Caco-2 (cell line): Measurements from ENCODE around the gene UGT1A9. TPM values are rescaled to one million over a fixed set of nuclear protein-coding genes. Genes with fewer than 3 reads are reported as not detected.

Source experiments
- BruUV-seq: library from RNA; stranded (reverse); fragments of 400-500 nt; replicated peaks from 2 replicates; lab custom pipeline; 2021; lab: Mats Ljungman, UMichigan
- CTCF ChIA-PET: fragments of 300-600 bp; sonication (Branson Sonifier 250); formaldehyde crosslinking; loops from one replicate; lab custom pipeline; 2022; ENCODE audit warnings: antibody characterized with exemption; lab: Charles Lee
- POLR2A ChIA-PET: fragments of 300-600 bp; sonication (Branson Sonifier 250); formaldehyde crosslinking; loops from one replicate; lab custom pipeline; 2022; ENCODE audit warnings: antibody characterized with exemption; lab: Charles Lee
- DNase-seq, 2 experiments: peaks; one replicate each; pipeline versions ENCODE4 v3.0.0 to v3.0.0-alpha.2; 2020 to 2022
- H3K27me3 ChIP-seq: replicated peaks from 2 replicates; pipeline ENCODE4 v1.6.0; 2011; ENCODE audit warnings: low read length; ENCODE audit not compliant: control insufficient read depth, insufficient read depth
- H3K36me3 ChIP-seq: 2 replicates; pipeline ENCODE4 v1.5.1; 2011; ENCODE audit warnings: low read length; ENCODE audit not compliant: control insufficient read depth, insufficient read depth
- H3K4me1 ChIP-seq: fragments of 250-450 bp; sonication (Bioruptor Pico); 2 replicates; pipeline ENCODE4 v1.5.1; 2020; ENCODE audit warnings: mild to moderate bottlenecking
- H3K4me3 ChIP-seq: 2 replicates; pipeline ENCODE4 v1.5.1; 2011; ENCODE audit warnings: low read depth, mild to moderate bottlenecking, control low read depth, low read length
- H3K9me3 ChIP-seq: fragments of 250-450 bp; sonication (Bioruptor Pico); 2 replicates; pipeline ENCODE4 v1.5.1; 2020; ENCODE audit warnings: mild to moderate bottlenecking, moderate library complexity
- H3K27ac Mint-ChIP-seq: one replicate; pipeline ENCODE4 v1.8.0; 2022; ENCODE audit warnings: mixed read lengths; ENCODE audit not compliant: unreplicated experiment
- H3K27me3 Mint-ChIP-seq: one replicate; pipeline ENCODE4 v1.8.0; 2022; ENCODE audit warnings: mixed read lengths; ENCODE audit not compliant: insufficient read depth, unreplicated experiment
- H3K36me3 Mint-ChIP-seq: one replicate; pipeline ENCODE4 v1.8.0; 2022; ENCODE audit warnings: mild to moderate bottlenecking, mixed read lengths; ENCODE audit not compliant: insufficient read depth, unreplicated experiment
- H3K4me1 Mint-ChIP-seq: one replicate; pipeline ENCODE4 v1.8.0; 2022; ENCODE audit warnings: low read depth, mixed read lengths; ENCODE audit not compliant: unreplicated experiment
- H3K4me3 Mint-ChIP-seq: one replicate; pipeline ENCODE4 v1.8.0; 2022; ENCODE audit warnings: mild to moderate bottlenecking, moderate library complexity, mixed read lengths; ENCODE audit not compliant: unreplicated experiment
- H3K9me3 Mint-ChIP-seq: one replicate; pipeline ENCODE4 v1.8.0; 2022; ENCODE audit warnings: mixed read lengths; ENCODE audit not compliant: unreplicated experiment
- intact Hi-C: fragments of 100-400 bp; cut with micrococcal nuclease; formaldehyde crosslinking; loops from one replicate; pipeline ENCODE4 v1.10.0; 2022; ENCODE audit not compliant: unreplicated experiment
- total RNA-seq: library from RNA; stranded (reverse); gene quantifications from 2 replicates; pipeline ENCODE4 v1.2.3, GENCODE V29; 2022
- TF ChIP-seq, protein P1 (sequence below), 2 experiments: fragments of 200-600 bp in 1 of 2; IDR thresholded peaks; 1 replicate in 1 of 2; 2 replicates in 1 of 2; pipeline versions ENCODE4 v1.5.1 to v1.8.0; 2011 to 2022; ENCODE audit warnings: antibody characterized with exemption in 1 of 2, control low read depth in 1 of 2, inconsistent platforms in 1 of 2, low read depth in 1 of 2, low read length in 1 of 2, mild to moderate bottlenecking in 1 of 2, moderate library complexity in 1 of 2; ENCODE audit not compliant: insufficient read depth in 1 of 2, severe bottlenecking in 1 of 2, unreplicated experiment in 1 of 2

Gene UGT1A9
- total RNA-seq, 1 experiment from 2014 or later: 0.20 TPM

DNA sequence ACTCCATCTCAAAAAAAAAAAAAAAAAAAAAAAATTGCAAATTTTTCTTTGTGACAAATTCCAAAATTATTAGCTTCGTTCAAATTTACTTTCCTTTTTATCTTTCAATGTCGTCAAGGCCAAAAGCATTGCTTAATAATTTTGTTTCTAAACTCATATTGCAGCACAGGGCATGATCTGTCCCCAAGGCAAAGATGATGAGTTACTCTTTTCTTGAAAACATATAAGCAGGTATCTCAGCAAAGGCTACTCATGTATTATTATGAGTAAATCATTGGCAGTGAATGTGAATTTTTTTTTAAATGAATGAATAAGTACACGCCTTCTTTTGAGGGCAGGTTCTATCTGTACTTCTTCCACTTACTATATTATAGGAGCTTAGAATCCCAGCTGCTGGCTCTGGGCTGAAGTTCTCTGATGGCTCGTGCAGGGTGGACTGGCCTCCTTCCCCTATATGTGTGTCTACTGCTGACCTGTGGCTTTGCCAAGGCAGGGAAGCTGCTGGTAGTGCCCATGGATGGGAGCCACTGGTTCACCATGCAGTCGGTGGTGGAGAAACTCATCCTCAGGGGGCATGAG is 9.9 kb downstream of the UGT1A9 start, which contains the start of gene UGT1A7:
Gene UGT1A7, plus strand, starts transcription at position 381 of the 579 bp plus-strand sequence. Its CDS starts 37 bp downstream, at position 418.
- POLR2A ChIA-PET: no interaction called here

DNA sequence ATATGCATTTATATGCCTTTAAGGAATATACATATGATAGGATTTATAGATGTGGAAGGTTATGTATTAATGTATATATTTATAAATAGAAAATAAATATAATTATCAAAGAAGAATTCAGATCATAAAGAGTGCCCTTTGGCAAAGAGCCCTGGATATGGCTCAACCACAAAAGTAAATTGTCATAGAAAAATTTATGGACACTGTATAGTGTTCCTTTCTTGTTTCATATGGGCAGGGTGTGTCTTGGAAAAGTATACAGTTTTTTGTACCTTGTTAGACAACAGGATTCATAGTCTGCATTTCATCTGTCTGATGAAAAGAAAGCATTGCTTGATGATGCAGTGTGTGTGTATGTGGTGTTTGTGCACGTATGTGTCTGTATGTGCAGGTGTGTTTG is 12.9 kb downstream of the UGT1A9 start:
- Mint-ChIP-seq H3K27me3 (no peaks in the 10 kb centered on the region), H3K36me3 (no peaks in the 10 kb centered on the region), H3K9me3 (no peaks in the 10 kb centered on the region), H3K4me1 (no peaks in the 10 kb centered on the region), H3K27ac (no peak overlapping the region), H3K4me3 (no peak overlapping the region)
- Histone ChIP-seq H3K36me3 (no peaks in the 10 kb centered on the region), H3K27me3 (no peaks in the 10 kb centered on the region), H3K4me3 (no peak overlapping the region), H3K9me3 (no peaks in the 10 kb centered on the region), H3K4me1 (peaks cover 7% of the 10 kb centered on the region; the same call in 1 of the 2 replicates)
- no peak for DNase-seq
- BruUV-seq: no TSS peak
- TF ChIP-seq, protein P1, sequence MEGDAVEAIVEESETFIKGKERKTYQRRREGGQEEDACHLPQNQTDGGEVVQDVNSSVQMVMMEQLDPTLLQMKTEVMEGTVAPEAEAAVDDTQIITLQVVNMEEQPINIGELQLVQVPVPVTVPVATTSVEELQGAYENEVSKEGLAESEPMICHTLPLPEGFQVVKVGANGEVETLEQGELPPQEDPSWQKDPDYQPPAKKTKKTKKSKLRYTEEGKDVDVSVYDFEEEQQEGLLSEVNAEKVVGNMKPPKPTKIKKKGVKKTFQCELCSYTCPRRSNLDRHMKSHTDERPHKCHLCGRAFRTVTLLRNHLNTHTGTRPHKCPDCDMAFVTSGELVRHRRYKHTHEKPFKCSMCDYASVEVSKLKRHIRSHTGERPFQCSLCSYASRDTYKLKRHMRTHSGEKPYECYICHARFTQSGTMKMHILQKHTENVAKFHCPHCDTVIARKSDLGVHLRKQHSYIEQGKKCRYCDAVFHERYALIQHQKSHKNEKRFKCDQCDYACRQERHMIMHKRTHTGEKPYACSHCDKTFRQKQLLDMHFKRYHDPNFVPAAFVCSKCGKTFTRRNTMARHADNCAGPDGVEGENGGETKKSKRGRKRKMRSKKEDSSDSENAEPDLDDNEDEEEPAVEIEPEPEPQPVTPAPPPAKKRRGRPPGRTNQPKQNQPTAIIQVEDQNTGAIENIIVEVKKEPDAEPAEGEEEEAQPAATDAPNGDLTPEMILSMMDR (IDR thresholded peaks at IDR 0.05; ENCODE audit: insufficient read depth in 1 of 2, low read depth in 1 of 2, low read length in 1 of 2, severe bottlenecking in 1 of 2, unreplicated experiment in 1 of 2): no peak
- ChIA-PET CTCF (no interaction called here), POLR2A (no interaction called here)
- intact Hi-C loops: loop anchor here (1.0 kb wide), 1 partner anchor 9 kb away; no protein-coding TSS in a partner anchor

More for the DNA sequence above, 9.9 kb downstream of the UGT1A9 start, which contains the start of gene UGT1A7:
- H3K4me3 Mint-ChIP-seq: no peak within 1 kb of the TSS
- TF ChIP-seq, protein P1 (IDR thresholded peaks at IDR 0.05; ENCODE audit: insufficient read depth in 1 of 2, low read depth in 1 of 2, low read length in 1 of 2, severe bottlenecking in 1 of 2, unreplicated experiment in 1 of 2): no peak
- H3K4me1 Mint-ChIP-seq: no peaks in the 10 kb centered on the region
- H3K36me3 Mint-ChIP-seq: no peaks in the 10 kb centered on the region
- H3K27ac Mint-ChIP-seq: no peak within 1 kb of the TSS
- CTCF ChIA-PET: no interaction called here
- no peaks in the 10 kb centered on the region for H3K27me3 ChIP-seq
- intact Hi-C loops: no loop called here
- DNase-seq: no peak
- H3K36me3 ChIP-seq: no peaks in the 10 kb centered on the region
- no peaks in the 10 kb centered on the region for H3K27me3 Mint-ChIP-seq
- H3K4me3 ChIP-seq: no peak within 1 kb of the TSS
- no peaks in the 10 kb centered on the region for H3K9me3 Mint-ChIP-seq
- no peaks in the 10 kb centered on the region for H3K9me3 ChIP-seq
- BruUV-seq: no TSS peak
- H3K4me1 ChIP-seq: no peaks in the 10 kb centered on the region

DNA sequence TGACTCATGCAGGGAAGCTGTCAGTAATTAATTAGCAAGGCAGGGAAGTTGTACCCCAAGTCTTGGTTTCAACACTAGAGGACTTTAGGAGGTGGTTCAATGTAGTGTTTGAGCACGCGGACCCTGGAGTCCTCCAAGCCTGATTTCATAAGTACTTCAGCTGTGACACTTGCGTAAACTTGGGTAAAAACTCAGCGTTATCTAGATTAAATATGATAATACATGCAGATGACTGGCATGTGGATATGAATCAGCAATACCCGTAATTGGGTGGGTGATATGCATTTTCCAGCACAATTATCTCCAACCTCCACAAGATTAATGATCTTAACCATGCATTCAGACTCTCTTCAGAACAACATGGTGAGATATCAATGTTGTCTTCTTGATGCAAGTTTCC is 15.2 kb downstream of the UGT1A9 start:
- Mint-ChIP-seq H3K4me3 (no peak overlapping the region), H3K27me3 (no peaks in the 10 kb centered on the region), H3K27ac (no peak overlapping the region), H3K36me3 (no peaks in the 10 kb centered on the region), H3K9me3 (no peaks in the 10 kb centered on the region), H3K4me1 (no peaks in the 10 kb centered on the region)
- ChIA-PET CTCF (no interaction called here), POLR2A (no interaction called here)
- no peaks in the 10 kb centered on the region for H3K27me3 ChIP-seq
- peaks cover 7% of the 10 kb centered on the region; the same call in 1 of the 2 replicates for H3K4me1 ChIP-seq
- no peaks in the 10 kb centered on the region for H3K9me3 ChIP-seq
- DNase-seq: no peak
- intact Hi-C loops: no loop called here
- H3K4me3 ChIP-seq: no peak overlapping the region
- no TSS peak for BruUV-seq
- TF ChIP-seq, protein P1 (IDR thresholded peaks at IDR 0.05; ENCODE audit: insufficient read depth in 1 of 2, low read depth in 1 of 2, low read length in 1 of 2, severe bottlenecking in 1 of 2, unreplicated experiment in 1 of 2): no peak
- H3K36me3 ChIP-seq: no peaks in the 10 kb centered on the region
